ENCODE results near the gene PDSS2.

Gene PDSS2

DNA sequence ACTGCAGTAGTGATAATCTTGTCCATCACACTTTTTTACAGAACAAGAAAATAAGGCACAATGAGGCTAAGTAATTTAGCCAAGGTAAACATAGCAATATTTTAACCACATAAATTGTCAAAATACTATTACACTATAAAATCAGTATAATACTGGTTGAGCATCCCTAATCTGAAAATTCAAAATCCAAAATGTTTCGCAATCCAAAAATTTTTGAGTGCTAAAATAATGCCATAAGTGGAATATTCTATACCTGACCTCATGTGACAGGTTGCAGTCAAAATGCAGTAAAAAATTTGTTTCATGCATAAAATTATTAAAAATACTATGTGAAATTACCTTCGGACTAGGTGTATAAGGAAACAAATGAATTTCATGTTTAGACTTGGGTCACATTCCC is 101.5 kb downstream of the PDSS2 start:
- DNase-seq, result no peak

DNA sequence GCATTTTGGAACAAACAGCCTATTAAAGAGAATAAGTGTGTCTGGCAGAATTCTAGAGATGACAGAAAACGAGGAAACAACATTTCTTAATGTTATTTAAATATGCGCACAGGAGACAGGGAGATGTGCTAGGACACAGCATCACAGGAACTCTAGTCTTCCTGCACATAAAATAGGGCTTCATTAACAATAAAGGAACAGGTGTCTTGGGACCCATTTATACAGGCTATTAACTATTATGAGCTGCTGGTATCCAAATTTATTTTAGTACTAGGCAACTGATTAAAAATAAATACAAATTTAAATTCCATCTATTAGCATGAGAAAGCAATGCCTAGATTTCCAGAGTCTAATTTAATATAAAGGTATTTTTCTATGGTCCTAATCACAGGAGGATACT is 102.3 kb downstream of the PDSS2 start:
- DNase-seq, result no peak

DNA sequence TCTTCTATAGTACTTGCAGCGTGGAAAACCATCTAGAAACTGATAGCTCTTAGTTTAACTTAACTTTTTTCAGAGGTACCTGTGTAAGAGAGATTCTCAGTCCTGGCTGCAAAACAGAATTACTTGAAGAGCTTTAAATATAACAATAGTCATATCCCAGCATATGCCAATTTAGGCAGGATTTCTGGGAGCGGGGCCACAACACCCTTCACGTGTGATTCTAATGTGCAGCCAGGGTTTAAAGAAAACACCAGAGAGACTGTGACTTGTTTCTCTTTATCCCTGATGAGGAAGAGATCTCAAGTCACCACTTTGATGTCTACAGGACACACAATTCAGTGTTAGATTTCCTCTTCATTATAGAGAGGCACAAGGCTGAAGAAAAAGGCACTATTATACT is 103.7 kb downstream of the PDSS2 start:
- no peak for DNase-seq

DNA sequence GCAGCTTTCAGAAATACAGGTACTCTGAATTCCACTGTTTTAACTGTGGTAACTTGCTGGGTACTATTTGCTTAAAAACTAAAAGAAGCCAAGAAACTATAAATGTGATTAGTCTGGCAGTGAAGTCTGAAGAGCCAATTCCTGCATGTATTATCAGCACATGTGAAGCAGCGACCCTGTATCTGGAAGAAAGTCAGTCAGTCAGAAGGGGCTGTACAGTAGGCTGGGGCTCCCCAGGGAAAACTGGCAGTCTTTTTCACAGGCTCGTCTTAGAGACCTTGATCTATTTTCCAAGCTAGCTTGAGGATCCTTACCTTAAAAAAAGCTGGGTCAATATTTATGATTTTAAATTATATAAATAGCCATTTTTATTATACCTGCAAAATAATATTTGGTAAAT is 104.9 kb downstream of the PDSS2 start:
- peak in 1 of 2 experiments; percentile 25 for DNase-seq

DNA sequence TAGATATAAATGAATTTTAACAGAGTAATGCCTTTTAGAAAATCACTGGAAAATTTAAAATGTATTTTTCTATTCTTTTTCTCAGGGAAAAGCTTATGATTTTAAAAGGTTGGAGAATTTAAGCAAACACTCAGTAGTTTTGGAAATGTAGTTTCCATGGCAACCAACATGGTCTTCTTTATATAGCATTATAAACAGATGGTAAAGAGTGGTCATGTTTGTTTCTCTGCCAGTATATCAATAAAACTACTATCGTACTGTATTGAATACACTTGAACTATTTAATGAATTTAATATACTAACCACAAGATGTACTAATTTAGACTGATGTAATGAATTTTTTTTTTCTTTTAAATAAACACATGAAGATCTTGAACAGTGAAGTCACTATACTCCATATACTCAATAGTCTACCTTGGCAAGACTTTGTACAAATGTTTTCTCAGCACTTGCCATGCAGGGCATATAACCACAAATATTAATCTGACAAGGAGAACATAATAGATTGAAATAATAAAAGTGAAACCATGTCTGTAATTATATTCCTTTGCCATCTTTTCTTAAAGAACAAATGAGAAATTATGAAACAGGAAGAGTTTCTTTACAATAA is 105.5 kb downstream of the PDSS2 start:
- peak; percentile 4 to 24 for DNase-seq

DNA sequence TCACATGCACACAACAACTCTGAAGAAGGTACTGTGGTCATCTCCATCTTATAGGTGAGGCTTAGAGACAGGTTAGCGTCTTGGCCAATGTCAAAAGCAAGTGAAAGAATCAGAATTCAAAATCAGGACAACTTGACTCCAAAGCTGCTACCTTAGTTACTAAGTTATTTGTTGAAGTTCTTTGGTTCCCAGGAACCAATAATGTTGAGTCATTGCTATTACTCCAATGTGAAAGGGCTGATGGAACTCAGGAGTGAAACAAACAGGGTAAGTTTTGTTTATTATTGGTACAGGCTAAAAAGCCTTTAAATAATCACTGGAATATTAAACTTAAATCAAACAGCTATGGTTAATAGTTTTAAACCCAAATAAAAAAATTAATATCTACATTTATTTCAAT is 111.1 kb downstream of the PDSS2 start:
- no peak for DNase-seq

DNA sequence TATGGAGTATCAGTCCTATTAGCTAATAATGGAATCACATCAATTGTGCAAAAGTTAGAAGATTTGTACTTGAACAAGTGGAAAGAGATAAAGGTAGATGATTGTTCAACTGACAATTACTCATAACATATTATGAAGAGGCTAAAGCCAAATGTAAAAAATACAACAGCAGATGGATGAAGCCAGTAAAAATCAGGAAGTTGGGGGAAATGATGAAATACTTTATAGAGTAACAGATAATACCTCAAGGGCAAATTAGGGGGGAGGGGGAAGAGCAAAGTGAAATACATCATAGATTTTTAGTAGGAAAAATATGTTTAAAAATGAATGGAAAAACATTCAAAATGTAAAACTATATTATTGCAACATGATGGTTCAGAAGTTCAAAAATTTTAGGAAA is 114.0 kb downstream of the PDSS2 start:
- no peak for DNase-seq

DNA sequence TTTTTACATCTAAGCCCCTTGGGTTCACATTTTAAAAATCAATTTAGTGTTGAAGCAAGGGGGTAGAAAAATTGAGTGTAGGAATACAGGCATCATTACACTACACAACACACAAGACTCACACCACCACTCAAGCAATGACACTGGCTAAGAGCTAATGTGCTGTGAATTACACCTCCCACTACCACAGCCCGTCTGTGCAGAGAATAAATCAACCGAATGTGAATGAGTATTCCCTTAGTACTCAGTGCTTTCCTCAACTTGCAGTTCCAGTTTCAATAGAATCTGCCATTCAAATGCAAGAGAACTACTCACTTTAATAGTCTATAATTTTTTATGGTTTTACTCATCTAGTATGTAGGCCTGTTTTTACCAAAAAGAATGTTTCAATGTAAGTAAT is 114.4 kb downstream of the PDSS2 start:
- DNase-seq, result no peak

DNA sequence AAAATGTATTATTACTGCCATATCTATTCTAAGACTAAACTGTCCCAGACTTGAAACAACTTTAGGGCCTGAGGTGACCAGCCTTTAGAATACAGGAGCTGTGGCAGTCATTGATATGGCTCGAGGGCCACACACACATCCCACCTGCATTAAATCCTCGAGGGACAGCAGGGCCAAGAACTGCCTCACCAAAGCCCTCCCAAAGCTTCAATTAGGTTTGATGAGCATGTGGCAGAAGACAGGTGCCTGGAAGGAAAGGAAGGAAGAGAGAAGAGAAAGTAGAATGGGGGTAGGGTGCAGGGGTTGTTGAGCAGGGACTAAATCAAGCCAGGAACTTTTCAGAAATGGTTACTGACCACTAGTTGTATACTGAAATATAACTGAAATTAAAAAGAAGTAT is 115.0 kb downstream of the PDSS2 start:
- DNase-seq, result no peak

DNA sequence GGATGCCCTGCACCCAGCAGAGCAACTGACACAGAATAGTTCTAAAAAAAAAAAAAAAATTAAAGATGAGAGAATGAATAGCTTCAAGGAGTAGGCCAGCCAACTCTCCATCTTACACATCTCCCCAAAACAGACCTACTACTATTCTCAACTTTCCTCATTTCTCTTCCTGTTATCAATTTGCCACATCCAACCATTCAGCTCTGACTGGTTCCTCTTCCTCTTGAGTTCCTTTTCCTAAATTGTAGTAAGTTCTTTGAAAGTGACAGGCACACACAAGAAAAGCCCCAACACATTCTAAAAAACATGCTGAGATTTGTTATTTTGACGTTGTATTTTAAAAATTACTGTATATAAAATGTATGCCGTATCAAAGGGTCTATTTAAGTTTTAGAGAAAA is 117.2 kb downstream of the PDSS2 start:
- DNase-seq, result no peak

DNA sequence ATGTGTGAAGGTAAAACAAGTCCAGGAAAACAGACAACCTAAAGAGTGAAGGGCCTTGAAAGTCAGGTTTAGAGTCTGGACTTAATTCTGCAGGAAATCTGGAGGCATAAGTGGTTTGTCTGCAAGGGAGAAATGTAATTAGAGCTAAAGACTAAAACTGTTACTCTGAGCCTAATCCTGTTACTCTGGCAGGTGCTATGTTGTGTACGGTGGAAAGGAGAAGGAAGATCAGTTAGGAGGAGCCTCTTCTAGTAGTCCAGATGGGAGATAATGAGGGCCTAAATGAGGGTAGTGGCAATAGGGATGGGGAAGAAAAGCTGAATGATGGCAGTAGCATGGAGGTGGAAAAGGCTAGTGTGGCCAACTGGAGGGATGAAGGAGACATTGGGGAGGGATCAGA is 118.5 kb downstream of the PDSS2 start:
- DNase-seq, result no peak

DNA sequence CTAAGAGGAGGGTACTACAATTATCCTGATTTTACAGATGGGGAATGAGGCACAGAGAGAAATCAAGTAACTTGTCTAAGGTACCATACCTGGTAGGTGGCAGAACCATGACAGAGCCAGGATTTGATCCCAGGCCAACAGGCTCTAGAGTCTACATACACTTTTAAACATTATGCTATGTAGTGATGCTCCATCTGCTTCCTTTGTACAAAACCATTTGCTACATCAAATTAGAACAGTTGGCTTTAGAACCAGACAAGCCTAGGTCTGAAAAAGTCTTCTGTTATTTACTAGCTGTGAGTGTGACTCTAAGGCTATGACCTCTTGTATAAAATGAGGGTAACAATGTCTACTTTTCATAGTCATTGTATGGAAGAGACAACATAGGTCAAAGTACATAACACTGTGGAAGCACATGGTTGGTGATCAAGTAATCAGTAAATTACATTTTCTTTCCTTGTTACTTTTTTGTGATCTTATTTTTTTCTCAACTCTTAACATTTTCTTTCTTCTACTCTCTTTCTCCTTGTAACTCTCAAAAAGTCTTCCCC is 122.1 kb downstream of the PDSS2 start:
- no peak for DNase-seq

DNA sequence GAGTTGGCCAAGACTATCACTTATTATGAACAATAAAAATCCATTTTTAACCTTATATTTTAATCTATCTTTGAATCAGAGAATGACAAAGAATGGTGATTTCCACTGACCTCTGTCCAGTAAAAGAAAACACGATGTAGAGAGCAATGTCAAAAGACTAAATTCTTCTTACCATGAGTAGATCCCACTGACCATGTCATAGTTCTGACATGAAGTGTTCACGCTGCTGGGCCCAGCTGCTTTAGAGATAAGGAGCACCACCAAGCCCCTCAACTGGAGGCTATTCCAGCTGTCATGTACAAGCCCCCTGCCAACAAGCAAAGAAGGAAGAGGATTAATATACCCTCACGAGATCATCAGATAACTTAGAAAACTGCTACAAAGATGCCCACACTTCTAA is 125.3 kb downstream of the PDSS2 start:
- no peak for DNase-seq

DNA sequence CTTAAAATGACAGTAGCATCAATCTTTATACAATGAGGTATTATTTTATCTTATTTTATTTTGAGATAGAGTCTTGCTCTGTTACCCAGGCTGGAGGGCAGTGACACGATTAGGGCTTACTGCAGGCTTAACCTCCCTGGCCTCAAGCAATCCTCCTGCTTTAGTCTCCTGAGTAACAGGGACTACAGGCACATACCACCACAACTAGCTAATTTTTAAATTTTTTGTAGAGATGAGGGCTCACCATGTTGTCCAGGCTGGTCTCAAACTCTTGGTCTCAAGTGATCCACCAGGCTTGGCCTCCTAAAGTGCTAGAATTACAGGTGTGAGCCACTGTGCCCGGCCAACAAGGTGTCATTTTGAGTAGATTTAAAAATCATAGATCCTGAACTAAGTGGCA is 125.9 kb downstream of the PDSS2 start:
- DNase-seq, result no peak

DNA sequence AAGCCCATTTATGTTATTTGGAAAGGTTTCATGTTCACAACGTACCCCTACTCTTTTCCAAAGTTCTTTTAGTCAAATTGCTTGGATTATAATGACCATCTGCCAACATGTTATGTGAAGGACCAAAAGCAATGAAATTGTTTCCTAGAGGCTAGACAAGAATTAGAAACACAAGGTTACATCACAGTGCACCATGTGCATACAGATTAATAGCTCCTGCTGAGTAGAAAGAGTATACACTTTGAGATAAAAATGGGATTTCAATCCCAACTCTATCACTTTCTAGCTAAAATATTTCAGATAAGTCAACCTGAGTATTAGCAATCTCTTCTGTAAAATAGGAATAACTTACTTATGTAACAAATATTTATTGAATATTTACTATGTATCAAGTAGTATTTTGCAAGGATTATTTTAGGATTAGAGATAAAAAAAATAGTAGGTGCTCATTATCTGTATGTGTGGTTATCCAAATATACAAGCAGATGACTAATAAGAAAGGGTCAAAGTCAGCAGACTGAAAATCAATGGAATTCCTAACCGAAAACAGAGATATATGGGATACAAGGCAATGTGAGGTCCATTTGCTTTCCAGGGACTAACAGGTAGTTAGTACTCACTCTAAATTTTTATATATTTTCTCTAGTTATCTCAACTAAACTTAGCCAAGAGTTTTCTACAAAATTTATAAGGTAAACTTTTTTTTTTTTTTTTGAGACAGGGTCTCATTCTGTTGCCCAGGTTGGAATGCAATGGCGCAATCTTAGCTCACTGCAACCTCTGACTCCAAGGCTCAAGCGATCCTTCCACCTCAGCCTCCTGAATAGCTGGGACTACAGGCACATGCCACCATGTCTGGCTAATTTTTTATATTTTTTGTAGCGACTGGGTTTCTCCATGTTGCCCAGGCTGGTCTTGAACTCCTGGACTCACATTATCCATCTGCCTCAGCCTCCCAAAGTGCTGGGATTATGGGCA is 127.7 kb downstream of the PDSS2 start:
- no peak for DNase-seq

DNA sequence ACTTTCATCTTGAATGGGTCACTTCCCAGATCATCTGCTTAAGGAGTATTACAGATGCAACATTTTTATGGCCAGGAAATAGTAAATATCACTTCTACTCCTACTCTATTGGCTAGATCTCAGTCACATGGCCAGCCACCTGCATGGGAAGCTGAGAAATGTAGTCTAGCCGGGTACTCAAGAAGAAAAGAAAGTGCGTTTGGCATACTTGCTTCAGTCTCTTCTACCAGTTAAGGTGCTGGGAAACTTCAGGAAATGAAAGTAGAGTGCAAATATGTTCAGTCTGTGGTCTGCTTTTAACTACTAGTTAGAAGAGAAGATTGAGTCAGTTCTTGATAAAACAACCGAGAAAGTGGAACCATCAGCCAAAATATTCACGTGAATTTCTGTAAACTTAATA is 129.2 kb downstream of the PDSS2 start:
- DNase-seq, result no peak

DNA sequence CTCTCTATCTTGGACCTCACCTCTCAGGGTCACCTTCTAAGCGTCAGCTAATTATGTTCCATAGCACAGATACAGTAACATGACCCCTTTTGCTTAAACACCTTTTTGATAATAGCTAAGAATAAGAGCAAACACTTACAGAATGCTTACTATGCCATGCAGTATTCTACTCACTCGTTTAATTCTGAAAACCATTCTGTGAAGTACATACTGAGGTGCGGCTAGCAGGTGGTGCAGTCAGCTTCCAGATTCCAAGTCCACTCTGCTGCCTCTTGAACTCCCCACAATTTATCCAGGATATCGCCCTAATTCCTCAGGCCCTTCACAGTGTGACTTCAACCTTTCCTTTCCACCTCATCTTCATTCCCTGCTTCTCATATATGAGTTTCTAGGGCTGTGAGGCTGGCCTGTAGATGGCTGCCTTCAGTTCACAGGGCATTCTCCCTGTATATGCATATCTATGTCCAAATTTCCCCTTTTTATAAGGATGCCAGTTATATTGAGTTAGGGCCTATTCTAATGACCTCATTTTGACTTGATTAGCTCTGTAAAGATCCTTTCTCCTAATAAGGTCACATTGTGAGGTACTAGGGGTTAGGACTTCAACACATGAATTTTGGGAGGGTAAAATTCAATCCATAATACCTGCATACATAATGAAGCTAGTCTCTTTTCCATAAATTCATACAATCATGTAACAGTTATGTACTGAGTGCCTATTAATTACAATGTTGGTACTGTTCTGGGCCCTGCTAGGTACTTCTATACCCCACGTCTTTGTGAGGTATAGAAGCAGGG is 130.1 kb downstream of the PDSS2 start:
- DNase-seq, result no peak

DNA sequence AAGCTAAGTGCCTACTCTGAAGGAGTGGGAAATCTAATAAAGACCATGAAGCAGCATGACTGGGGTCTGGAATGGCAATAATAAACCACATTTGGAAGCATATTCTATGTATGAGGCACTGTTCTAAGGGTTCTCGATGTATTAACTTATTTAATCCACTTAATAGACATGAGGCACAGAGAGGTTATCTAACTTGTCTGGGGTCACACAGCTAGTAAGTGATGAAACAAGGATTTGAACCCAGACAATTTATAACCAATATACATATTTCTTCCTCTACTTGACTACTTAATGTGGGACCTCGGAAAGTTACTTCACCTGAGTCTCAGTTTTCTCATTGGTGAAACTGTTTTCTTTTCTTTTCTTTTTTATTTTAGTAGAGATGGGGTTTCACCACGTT is 131.3 kb downstream of the PDSS2 start:
- no peak for DNase-seq

DNA sequence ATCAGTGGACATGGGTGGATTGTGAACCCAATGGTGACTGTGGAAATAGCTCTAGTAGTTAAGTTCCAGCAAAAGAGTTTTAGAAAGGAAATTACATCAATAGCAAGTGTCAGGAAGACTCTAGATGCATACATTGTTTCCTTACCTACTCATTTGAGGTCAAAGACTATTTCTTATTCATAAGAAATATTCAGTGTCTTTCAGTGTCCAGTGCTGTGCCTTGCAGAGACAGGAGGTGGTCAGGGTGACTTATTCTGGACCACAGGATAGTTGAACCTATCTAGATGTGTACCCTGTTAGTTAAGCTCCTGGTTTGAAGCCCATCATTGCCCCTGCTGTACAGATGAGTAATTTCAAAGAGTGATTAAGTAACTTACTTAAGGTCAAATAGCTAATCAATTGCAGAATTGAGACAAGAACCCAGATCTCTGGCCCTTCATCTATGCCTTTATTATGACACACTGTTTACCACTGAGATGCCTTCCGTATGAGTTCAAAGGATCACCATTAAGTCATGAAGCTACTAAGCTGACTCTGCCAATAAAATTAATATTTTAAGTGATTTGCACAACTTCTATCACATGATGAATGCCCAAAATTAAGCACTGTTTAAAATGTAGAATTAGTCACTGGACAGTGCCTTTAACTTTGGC is 136.1 kb downstream of the PDSS2 start:
- DNase-seq, result no peak

DNA sequence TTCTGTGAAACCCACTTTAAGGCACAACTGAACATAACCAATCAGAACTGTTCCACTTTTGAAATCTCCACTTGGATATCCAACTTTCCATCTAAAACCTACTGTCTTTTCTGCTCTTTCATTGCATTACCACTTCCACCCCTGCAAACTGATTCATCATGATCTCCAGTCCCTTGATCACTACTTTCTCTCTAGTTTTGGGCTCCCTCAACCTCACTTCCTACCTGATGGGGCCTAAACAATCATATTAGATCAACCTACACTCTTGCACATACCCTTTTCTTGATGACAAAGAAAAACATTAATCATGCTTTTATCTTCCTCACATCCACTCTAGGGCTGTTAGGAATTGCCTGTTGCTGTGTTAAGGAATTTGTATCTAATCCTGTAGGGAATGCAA is 137.6 kb downstream of the PDSS2 start:
- DNase-seq, result no peak

DNA sequence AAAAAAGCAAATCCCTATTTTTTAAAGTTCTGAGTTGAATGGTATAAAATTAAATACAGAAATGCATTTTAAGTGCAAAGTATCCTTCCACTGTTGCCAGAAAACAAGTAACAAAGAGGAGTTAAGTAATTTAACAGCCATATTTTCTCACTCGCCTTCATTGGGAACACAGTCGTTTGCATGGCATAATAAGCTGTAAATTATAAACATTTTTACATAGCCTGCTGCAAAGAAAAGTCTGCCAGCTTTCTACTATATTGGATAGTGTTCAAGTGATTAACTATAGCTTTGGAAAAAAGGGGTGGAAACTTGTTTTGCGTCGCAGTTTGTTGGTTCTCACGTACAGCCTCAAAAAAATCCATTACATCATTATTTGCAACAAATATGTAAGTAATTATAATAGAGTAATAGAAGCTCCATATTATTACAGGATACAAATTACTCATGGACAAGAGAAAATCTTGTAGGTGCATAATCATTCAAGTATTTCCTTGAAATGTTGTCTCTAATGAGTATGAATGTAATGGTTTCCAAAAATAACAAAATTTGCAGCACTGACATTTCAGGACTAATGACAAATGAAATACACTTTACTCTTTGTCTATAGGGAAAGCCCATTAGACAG is 139.3 kb downstream of the PDSS2 start:
- no peak for DNase-seq

DNA sequence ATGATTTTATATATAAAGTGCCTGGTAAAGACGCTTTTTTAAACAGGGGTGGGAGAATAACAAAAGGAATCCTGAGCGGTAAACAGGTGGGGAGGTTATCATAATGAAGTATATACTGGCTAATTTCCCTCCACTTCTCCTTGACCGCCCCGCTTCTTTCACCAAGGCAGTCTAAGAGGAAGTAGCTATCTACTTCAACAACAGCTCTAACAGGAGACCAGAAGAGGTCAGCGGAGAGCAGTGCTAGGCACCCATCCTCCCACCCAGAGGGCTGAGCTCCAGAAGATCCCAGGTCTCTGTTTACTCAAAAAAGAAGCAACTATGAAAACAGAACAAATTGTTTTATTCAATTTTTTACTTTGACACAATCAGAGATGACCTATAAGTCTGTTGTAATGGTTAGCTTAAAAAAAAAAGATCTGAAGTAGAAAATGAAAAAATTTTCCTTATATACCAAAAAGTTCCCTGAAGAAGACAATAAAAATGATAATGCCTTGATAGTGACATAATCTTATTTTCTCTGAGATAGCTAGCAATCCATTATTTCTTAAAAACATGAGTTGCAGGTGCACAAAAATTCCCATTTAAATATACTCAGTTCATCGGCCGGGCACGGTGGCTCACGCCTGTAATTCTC is 141.1 kb downstream of the PDSS2 start:
- peak in 1 of 2 experiments; percentile 52 for DNase-seq

Data from NCI-H446 (cell line).